Measurements from ENCODE around the gene CTSA.

DNA sequence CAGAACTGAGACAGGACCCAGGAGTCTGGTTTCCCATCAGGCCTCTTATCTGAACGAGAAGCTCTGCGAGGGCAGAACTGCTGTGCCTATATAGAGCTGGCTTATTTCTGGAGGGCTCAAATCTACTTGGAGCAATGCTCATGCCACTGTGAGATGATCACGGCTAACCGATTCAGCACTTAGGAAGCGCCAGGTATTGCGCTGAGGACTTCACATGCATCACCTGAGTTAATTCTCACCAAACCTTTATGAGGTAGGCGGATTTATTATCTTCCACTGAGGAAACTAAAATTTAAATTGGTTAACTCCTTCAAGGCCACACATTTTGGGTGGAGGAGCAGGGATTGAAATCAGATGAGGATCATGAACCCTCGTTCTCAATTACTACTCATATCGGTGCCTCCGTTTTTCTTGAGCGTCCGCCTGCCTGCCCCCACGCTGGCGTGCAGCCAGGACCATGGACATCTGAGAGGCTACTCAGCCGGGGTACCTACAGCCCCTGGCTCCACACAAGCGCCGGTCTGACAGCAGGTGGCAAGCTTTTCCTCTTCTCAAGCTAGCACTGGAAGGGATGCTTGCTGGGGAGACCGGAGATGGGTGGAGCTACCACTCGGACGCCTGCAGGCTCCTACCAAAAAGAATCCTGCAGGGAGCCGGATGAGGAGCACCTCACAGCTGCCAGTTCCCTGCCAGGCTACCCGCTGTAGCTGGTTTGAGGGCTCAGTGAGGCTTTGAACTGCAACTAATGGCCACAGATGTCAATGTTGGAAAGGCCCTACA lies 42.3 kb downstream of the CTSA start:
- TF ChIP-seq, protein P1, sequence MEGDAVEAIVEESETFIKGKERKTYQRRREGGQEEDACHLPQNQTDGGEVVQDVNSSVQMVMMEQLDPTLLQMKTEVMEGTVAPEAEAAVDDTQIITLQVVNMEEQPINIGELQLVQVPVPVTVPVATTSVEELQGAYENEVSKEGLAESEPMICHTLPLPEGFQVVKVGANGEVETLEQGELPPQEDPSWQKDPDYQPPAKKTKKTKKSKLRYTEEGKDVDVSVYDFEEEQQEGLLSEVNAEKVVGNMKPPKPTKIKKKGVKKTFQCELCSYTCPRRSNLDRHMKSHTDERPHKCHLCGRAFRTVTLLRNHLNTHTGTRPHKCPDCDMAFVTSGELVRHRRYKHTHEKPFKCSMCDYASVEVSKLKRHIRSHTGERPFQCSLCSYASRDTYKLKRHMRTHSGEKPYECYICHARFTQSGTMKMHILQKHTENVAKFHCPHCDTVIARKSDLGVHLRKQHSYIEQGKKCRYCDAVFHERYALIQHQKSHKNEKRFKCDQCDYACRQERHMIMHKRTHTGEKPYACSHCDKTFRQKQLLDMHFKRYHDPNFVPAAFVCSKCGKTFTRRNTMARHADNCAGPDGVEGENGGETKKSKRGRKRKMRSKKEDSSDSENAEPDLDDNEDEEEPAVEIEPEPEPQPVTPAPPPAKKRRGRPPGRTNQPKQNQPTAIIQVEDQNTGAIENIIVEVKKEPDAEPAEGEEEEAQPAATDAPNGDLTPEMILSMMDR (conservative IDR thresholded peaks at IDR 0.05), result no peak; the same call in 1 of the 2 replicates
- no peak for TF ChIP-seq ZFX (IDR thresholded peaks at IDR 0.05)

All from C4-2B (cell line).